Tibial nerve (tissue), 4 donors: ENCODE data around the gene RNASEL. TPM values are rescaled to one million over a fixed set of nuclear protein-coding genes. Genes with fewer than 3 reads are reported as not detected.

ENCODE experiments used
- DNase-seq, 2 donors: peaks; one replicate each; pipeline ENCODE4 v3.0.0-alpha.2; 2019; ENCODE audit warnings: low spot score in 2 of 2
- H3K27ac ChIP-seq, 4 donors: fragments of 200-600 bp; sonication (generic) in 3 of 4; one replicate each; pipeline ENCODE4 v1.5.1; 2017 to 2019; ENCODE audit warnings: mild to moderate bottlenecking in 1 of 4
- H3K27me3 ChIP-seq, 2 donors: fragments of 200-600 bp; sonication (generic) in 1 of 2; one replicate each; pipeline versions ENCODE4 v1.5.1 to v1.6.0; 2017 to 2019
- H3K36me3 ChIP-seq, 3 donors: fragments of 200-600 bp; sonication (generic); one replicate each; pipeline ENCODE4 v1.5.1; 2018 to 2019
- H3K4me1 ChIP-seq, 4 donors: fragments of 200-600 bp; sonication (generic) in 3 of 4; one replicate each; pipeline ENCODE4 v1.5.1; 2017 to 2019
- H3K4me3 ChIP-seq, 4 donors: fragments of 200-600 bp; sonication (generic) in 3 of 4; one replicate each; pipeline ENCODE4 v1.5.1; 2017 to 2019; ENCODE audit warnings: mild to moderate bottlenecking in 1 of 4, moderate library complexity in 1 of 4
- H3K9me3 ChIP-seq, 4 donors: fragments of 200-600 bp; sonication (generic) in 3 of 4; one replicate each; pipeline ENCODE4 v1.5.1; 2017 to 2019
- EP300 ChIP-seq, 2 donors: sonication (generic); formaldehyde crosslinking; IDR thresholded peaks; one replicate each; pipeline ENCODE4 v1.6.1; 2017; ENCODE audit warnings: antibody characterized with exemption in 2 of 2, mild to moderate bottlenecking in 1 of 2
- POLR2A ChIP-seq, 2 donors: fragments of 450-650 bp; IDR thresholded peaks; one replicate each; pipeline ENCODE4 v1.6.1; 2017; ENCODE audit warnings: antibody characterized with exemption in 2 of 2, mild to moderate bottlenecking in 2 of 2, moderate library complexity in 2 of 2
- WGBS, 2 donors: methylation state at CpG; one replicate each; pipeline ENCODE4 v1.1.5; 2018; 5-methylcytosine and 5-hydroxymethylcytosine counted together
- total RNA-seq, 4 donors: library from RNA; depleted of rRNA; stranded (reverse); fragments of >200 nt; gene quantifications; one replicate each; pipeline ENCODE4 v1.1.0, GENCODE V29; 2016
- TF ChIP-seq, protein P1 (sequence below), 5 experiments: fragments of 200-600 bp in 3 of 5; fragments of 450-650 bp in 2 of 5; sonication (generic) in 3 of 5; IDR thresholded peaks; one replicate each; pipeline ENCODE4 v1.5.1; 2016 to 2019; ENCODE audit warnings: antibody characterized with exemption in 5 of 5, mild to moderate bottlenecking in 3 of 5, moderate library complexity in 2 of 5

The RNASEL gene
- total RNA-seq, 4 donors from 2014 or later = 7.3 to 9.8 (median 8.8) TPM

DNA sequence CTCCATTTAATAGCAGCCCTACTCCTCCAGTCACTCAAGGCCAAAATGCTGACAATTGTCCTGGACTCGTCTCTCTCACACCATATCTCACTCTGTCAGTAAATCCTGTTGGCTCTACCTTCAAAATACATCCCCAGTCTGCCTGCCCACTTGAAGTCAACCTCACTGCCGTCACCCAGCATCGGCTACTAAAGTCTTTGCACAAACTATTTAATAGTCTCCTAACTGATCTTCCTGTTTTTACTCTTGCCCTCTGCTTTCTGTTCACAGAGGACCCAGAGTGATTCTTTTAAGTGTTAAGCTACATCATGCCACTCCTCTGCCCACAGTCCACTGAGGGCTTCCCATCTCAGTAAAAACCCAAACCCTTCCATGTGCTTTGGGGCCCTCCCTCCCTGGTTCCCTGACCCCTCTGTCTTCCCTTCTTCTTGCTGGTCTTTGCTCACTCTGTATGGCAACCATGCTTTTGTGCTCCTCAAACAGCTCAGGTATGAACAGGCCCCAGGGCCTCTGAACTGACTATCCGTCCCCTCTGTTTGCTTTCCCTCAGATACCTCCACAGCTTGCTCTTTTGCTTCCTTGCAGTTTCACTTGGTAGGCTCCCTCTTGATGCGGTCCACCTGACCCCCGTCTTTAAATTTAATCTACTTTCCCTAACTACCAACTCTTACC lies 19.0 kb downstream of the RNASEL start:
- Histone ChIP-seq H3K4me3 (no peak overlapping the region), H3K27ac (no peak overlapping the region), H3K4me1 (peaks cover 0 to under 1% (median 0%) of the 10 kb centered on the region in 4 donors), H3K36me3 (peaks cover 0 to 22% (median 6%) of the 10 kb centered on the region in 3 donors), H3K9me3 (peaks cover 0 to 2% (median 0%) of the 10 kb centered on the region in 4 donors), H3K27me3 (no peaks in the 10 kb centered on the region)
- TF ChIP-seq, protein P1, sequence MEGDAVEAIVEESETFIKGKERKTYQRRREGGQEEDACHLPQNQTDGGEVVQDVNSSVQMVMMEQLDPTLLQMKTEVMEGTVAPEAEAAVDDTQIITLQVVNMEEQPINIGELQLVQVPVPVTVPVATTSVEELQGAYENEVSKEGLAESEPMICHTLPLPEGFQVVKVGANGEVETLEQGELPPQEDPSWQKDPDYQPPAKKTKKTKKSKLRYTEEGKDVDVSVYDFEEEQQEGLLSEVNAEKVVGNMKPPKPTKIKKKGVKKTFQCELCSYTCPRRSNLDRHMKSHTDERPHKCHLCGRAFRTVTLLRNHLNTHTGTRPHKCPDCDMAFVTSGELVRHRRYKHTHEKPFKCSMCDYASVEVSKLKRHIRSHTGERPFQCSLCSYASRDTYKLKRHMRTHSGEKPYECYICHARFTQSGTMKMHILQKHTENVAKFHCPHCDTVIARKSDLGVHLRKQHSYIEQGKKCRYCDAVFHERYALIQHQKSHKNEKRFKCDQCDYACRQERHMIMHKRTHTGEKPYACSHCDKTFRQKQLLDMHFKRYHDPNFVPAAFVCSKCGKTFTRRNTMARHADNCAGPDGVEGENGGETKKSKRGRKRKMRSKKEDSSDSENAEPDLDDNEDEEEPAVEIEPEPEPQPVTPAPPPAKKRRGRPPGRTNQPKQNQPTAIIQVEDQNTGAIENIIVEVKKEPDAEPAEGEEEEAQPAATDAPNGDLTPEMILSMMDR (IDR thresholded peaks at IDR 0.05) = no peak
- TF ChIP-seq EP300 (IDR thresholded peaks at IDR 0.05) (no peak), POLR2A (IDR thresholded peaks at IDR 0.05) (no peak)
- no peak for DNase-seq
- 91 to 94% methylated on average over 6 of the region's 6 CpGs for WGBS, 2 donors

DNA sequence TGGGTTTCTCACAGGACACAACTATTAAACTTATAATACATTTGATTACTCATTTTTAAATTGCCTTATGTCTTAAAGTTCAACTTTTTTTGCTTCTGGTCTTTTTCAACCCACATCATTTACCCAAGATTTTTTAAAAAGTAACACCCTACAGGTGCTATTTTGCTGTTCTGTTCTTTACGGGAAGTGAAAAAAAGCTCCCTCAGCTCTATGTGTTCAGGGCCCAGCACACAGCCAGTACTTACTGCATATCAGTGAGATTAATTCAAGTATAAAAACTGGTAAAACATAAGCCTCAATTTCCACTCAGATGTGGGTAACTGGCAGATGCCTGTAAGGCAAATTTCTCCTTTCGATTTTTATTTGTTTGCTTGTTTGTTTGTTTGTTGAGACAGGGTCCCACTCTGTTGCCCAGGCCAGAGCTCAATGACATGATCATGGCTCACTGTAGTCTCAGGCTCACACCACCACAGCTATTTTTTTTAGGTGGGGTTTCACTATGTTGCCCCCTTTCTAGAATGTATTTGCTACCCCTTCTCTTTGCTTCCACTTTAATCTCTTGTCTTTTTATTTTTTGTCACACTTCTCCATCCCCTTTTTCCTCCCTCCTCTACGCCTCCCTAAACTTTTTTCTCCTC lies 20.3 kb downstream of the RNASEL start:
- H3K27ac ChIP-seq = no peak overlapping the region
- TF ChIP-seq POLR2A (IDR thresholded peaks at IDR 0.05) (no peak), EP300 (IDR thresholded peaks at IDR 0.05) (no peak)
- TF ChIP-seq, protein P1 (IDR thresholded peaks at IDR 0.05) = no peak
- WGBS, 2 donors = 57 to 87% methylated on average over 3 of the region's 3 CpGs
- no peak overlapping the region for H3K4me3 ChIP-seq
- peaks cover 0 to 2% (median 0%) of the 10 kb centered on the region in 4 donors for H3K9me3 ChIP-seq
- H3K36me3 ChIP-seq = peaks cover 0 to 11% (median 0%) of the 10 kb centered on the region in 3 donors
- no peaks in the 10 kb centered on the region for H3K4me1 ChIP-seq
- no peaks in the 10 kb centered on the region for H3K27me3 ChIP-seq
- no peak for DNase-seq

GRCh38 chr1:182567629-182568028 lies 21.4 kb downstream of the RNASEL start:
- Histone ChIP-seq H3K9me3 (peaks cover 0 to 2% (median 0%) of the 10 kb centered on the region in 4 donors), H3K27me3 (no peaks in the 10 kb centered on the region), H3K27ac (no peak overlapping the region), H3K4me3 (no peak overlapping the region), H3K36me3 (peaks cover 0 to 4% (median 0%) of the 10 kb centered on the region in 3 donors), H3K4me1 (no peaks in the 10 kb centered on the region)
- TF ChIP-seq, protein P1 (IDR thresholded peaks at IDR 0.05) = no peak
- TF ChIP-seq POLR2A (IDR thresholded peaks at IDR 0.05) = no peak
- no peak for TF ChIP-seq EP300 (IDR thresholded peaks at IDR 0.05)
- WGBS, 2 donors = 90 to 91% methylated on average over 5 of the region's 5 CpGs
- DNase-seq = no peak

- Histone ChIP-seq H3K4me1 (no peaks in the 10 kb centered on the region), H3K9me3 (peaks cover 0 to 2% (median 0%) of the 10 kb centered on the region in 4 donors), H3K27ac (no peak overlapping the region), H3K27me3 (no peaks in the 10 kb centered on the region), H3K4me3 (no peak overlapping the region), H3K36me3 (no peaks in the 10 kb centered on the region)
- TF ChIP-seq, protein P1 (IDR thresholded peaks at IDR 0.05) = no peak
- TF ChIP-seq POLR2A (IDR thresholded peaks at IDR 0.05) = no peak
- DNase-seq = no peak
- 74 to 92% methylated on average over 3 of the region's 3 CpGs for WGBS, 2 donors
These were observed 23.5 kb downstream of the RNASEL start for GRCh38 chr1:182565537-182565936.

GRCh38 chr1:182564406-182565004 lies 24.6 kb downstream of the RNASEL start:
- 83 to 90% methylated on average over 2 of the region's 2 CpGs for WGBS, 2 donors
- Histone ChIP-seq H3K4me1 (no peaks in the 10 kb centered on the region), H3K4me3 (no peak overlapping the region), H3K27me3 (no peaks in the 10 kb centered on the region), H3K27ac (no peak overlapping the region), H3K36me3 (no peaks in the 10 kb centered on the region), H3K9me3 (peaks cover 0 to 2% (median 0%) of the 10 kb centered on the region in 4 donors)
- TF ChIP-seq, protein P1 (IDR thresholded peaks at IDR 0.05) = no peak
- no peak for TF ChIP-seq EP300 (IDR thresholded peaks at IDR 0.05)
- TF ChIP-seq POLR2A (IDR thresholded peaks at IDR 0.05) = no peak
- no peak for DNase-seq
